GM21528 (cell line): Measurements from ENCODE around the gene CTBP2.
A peak's percentile ranks its signal among the peaks of the same experiment; 100 is the strongest.

Source experiments
- ATAC-seq: cut with Tn5 transposase; IDR thresholded peaks from one replicate; pipeline ENCODE4 v1.9.1; 2021; ENCODE audit warnings: mild to moderate bottlenecking, moderate library complexity; ENCODE audit not compliant: unreplicated experiment, low FRiP score

Gene CTBP2

GRCh38 chr10:125056161-125057132 is 103.9 kb downstream of the CTBP2 start:
- no peak for ATAC-seq

- ATAC-seq = no peak
Observed at GRCh38 chr10:125055446-125055845, 104.9 kb downstream of the CTBP2 start.

GRCh38 chr10:125054669-125055268 is 105.6 kb downstream of the CTBP2 start:
- no peak for ATAC-seq

GRCh38 chr10:125054216-125054615 is 106.1 kb downstream of the CTBP2 start:
- ATAC-seq = no peak

GRCh38 chr10:125052146-125052545 is 108.2 kb downstream of the CTBP2 start:
- ATAC-seq = no peak

GRCh38 chr10:125050383-125050782 is 110.0 kb downstream of the CTBP2 start:
- ATAC-seq = no peak

- no peak for ATAC-seq
Observed at GRCh38 chr10:125049216-125049881, 111.0 kb downstream of the CTBP2 start.

GRCh38 chr10:125048094-125048864 is 112.1 kb downstream of the CTBP2 start:
- peak; percentile 82 for ATAC-seq

- no peak for ATAC-seq
Observed at GRCh38 chr10:125043841-125044658, 116.3 kb downstream of the CTBP2 start.

- no peak for ATAC-seq
Observed at GRCh38 chr10:125041856-125042506, 118.4 kb downstream of the CTBP2 start.

- ATAC-seq = no peak
Observed at GRCh38 chr10:125039354-125039769, 121.0 kb downstream of the CTBP2 start.

- ATAC-seq = no peak
Observed at GRCh38 chr10:125038637-125039036, 121.7 kb downstream of the CTBP2 start.

- ATAC-seq = no peak
Observed at GRCh38 chr10:125037145-125037877, 123.1 kb downstream of the CTBP2 start.

GRCh38 chr10:125035588-125036295 is 124.6 kb downstream of the CTBP2 start:
- ATAC-seq = no peak

- ATAC-seq = no peak
Observed at GRCh38 chr10:125035136-125035535, 125.2 kb downstream of the CTBP2 start.

- no peak for ATAC-seq
Observed at GRCh38 chr10:125034675-125035074, 125.7 kb downstream of the CTBP2 start.

- no peak for ATAC-seq
Observed at GRCh38 chr10:125033146-125033924, 127.0 kb downstream of the CTBP2 start.
